ENCODE measurements around the gene BBS4. TPM values are rescaled to one million over a fixed set of nuclear protein-coding genes. Genes with fewer than 3 reads are reported as not detected.

The BBS4 gene
- total RNA-seq, 1 donor from 2014 or later = 45.5 TPM

- no peak for DNase-seq
Observed at GRCh38 chr15:72766025-72766424, 80.0 kb downstream of the BBS4 start.

DNA sequence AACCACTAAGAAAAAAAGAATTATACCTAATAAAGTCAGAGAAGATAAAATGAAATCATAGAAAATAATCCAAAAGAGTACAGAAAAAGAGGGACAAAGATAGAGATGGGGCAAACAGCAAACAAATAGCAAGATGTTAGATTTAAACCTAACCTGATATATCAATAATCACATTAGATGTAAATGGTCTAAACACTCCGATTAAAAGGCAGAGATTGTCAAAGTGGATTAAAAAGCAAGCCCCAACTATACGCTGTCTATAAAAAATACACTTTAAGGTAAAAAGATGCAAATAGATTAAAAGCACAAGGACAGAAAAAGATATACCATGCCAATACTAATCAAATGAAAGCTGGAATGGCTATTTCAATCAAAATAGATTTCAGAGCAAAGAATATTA is 80.8 kb downstream of the BBS4 start:
- DNase-seq = no peak

GRCh38 chr15:72770673-72771328 is 84.8 kb downstream of the BBS4 start:
- no peak for DNase-seq

- no peak for DNase-seq
Observed at GRCh38 chr15:72771329-72771725, 85.3 kb downstream of the BBS4 start.

DNA sequence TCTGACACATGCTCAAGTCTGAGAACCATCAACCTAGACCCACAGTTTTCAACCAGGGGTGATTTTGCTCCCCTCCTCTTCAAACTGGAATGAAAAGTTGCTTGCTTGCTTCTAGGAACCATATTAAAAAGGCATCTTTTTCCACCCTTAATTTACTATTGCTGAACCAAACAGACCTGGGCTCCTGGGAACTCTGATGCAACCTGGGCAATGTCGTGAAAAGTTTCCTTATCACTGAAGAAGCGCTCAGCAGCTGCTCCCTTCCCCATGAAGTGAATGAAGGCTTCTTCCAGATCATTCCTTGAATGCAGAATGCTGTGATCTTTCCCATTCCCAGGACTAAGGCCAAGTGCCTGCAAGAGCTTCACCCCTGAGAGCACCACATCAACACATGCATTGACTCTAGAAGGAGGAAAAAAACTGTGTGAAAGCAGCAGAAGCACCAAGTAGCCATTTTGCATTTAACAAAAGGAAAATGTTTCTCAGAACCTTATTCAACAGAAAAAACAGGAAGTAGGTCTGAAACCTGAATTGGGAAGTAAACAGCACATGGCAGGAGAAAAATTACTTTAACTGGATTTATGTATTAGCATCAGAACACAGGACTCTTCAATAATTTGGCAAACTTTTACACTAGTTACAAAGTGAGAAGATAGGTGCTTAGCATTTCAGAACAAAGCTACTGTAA is 88.8 kb downstream of the BBS4 start:
- no peak for DNase-seq

DNA sequence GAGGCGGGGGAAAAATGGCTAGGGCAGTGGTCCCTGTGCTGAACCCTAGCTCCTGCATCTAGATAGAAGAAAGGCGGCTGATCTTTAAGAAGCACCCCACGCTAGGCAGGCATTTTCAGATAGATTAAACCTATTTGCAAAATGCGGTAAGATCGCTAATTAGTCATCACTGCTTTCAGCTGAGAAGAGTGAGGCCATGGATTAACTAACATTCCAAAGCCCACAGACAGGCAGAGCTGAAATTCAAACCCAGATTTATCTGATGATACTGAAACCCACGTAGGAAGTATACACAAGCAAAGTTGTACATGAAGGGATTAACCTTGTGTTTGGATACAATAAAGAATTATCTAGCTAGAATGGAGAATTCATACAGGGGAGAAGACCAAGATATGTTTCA is 92.8 kb downstream of the BBS4 start:
- no peak for DNase-seq

DNA sequence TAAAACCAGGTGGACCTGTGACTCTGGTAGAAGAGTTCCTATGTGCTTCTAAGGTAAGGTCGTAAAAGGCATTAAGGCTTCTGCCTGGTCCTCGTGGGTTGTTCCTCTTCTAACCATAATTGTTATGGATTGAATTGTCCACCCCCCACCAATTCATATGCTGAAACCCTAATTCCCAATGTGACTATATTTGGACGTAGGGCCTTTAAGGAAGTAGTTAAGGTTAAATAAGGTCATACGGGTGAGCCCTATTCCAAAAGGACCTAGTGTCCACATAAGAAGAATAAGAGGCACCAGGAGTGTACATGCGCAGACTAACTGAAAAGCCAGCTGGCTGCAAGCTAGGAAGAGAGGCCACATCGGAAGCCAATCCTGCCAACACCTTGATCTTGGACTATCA is 95.6 kb downstream of the BBS4 start:
- DNase-seq = no peak

- DNase-seq = peak; percentile 25
Observed at GRCh38 chr15:72782274-72783003, 96.4 kb downstream of the BBS4 start.

DNA sequence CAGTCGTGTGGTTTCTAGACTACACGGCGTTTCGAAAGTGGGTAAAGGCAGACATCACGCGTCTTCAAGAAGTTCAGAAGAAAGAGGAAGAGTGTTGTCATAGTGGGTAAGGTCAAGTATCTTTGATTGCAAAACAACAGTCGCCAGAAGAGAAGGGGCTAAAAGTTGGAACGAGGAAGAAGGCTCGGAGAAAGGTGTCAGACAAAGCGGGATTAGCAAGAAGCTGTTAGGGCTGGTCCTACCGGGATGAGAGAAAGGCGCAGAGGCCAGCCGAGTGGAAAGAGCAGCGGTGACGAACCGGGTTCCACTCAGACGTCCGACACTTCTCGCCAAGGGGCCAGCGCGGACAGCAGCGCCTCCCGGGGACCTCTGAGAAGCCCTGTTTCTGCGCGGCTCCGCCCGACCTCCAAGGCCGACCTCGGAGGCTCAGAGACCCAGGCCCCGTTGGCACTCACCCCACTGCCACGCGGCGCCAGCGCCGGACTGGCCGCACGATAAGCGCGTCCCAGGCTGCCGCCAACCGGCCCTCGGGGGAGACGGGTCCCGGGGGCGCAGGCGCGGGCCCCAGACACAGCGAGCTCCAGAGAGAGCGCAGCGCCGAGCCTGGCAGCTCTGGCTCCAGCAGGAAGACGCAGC is 97.1 kb downstream of the BBS4 start:
- DNase-seq = no peak

DNA sequence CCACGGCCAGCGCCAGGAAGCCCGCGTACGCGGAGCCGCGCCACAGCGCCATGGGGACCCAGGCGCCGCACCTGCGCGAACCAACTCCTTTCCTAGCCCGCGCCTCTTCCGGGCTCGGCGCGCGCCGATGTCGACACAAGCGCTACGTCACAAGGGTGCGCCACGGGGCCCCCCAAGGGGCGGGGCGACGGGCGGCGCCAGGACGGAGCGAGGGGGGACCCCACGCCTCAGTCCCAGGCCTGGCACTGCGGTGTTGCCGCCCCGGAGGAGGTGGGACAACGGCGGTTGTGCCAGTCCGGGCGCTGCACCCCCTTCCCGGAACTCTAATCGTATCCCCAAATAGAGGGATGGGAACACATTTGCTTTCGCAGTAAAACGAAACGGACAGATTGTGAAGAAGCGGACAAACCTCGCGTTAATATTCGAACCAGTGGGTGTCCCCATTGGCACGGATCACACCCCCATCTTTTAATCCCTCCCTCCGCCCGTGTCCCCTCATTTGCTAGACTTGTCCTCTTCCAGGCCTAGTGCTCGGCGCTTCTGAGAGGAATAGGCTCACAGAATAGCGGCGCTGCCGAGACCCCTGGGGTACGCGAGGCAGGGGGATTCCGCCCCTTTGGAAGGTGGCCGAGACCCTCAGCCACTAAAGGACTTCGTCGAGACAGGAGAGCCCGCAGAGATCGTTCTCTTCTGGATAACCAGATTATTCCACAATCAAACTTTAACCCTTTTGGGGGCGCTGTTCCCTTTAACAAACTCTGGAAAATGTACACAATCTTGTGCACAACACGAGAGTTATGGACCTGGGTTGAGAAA is 97.8 kb downstream of the BBS4 start, which contains the start of gene ADPGK:
Gene ADPGK (minus strand): TSS at position 119 of the 816 bp plus-strand sequence. CDS start 67 bp downstream, at position 52.
- peak; percentile 97 for DNase-seq

GRCh38 chr15:72784456-72784876 is 98.5 kb downstream of the BBS4 start:
- DNase-seq = no peak

DNA sequence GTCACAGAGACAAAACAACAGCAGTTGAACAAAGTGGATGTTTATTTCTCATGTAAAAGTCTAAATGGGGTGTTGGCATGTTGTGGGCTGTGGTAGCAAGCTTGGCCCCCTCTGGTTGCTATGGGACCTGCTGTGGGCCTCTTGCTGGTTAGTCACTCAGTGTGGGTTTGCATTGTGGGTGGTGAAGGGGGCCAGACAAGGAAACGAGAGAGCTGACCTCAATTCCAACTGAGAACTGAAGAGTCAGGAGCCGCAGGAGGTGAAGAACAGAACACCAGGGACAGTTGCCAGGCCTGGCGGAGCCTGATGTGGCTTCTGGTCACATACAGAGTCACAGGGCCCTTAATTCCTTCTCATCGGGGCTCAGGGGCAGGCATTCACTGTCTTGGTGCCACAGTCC is 99.4 kb downstream of the BBS4 start:
- no peak for DNase-seq

DNA sequence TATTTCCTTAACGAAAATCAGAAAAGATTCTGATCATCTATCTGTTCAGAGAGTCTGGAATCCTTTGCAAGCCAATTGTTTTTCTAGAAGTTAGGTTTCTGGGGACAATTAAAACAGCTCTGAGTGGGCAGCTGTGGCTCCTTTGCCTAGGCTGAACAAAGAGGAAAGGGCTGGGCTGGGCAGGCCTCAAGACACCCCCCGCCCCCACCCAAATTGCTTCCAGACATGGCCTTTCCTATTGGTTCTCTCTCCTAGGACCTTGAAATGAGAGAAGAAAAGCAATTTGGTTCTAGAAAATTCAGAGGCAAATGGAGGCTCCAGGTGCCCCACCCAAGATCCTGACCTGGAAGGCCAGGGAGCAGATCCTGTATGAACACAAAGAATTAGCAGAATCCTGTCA is 99.8 kb downstream of the BBS4 start:
- DNase-seq = no peak

- DNase-seq = no peak
Observed at GRCh38 chr15:72786242-72786641, 100.2 kb downstream of the BBS4 start.

GRCh38 chr15:72786676-72787345 is 100.8 kb downstream of the BBS4 start:
- no peak for DNase-seq

DNA sequence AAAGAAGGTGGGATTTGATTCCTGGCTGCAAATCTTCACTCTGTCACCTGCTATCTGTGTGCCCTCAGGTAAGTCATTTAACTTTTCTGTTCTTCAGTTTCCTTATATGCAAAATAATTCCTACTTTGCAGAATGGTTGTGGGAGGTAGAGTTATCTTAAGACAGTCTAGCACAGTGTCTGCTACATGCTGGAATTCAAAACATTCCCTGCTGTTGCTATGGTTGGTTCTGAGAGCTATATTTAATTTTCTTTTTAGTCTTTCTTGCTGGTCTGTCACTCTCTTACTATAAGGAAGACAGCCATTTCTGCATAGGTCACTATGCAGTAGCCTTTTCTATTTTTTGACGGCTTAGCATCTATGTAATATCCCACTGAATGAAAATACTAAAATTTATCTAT is 101.5 kb downstream of the BBS4 start:
- no peak for DNase-seq

Small RNA genes within 50 kb of the gene (small RNA-seq; reads per million reads assigned to genes)
- gene RN7SL853P (ENCODE audit: low replicate concordance) = not detected

Other genes with a start within 250 kb of the BBS4 start
- 70.5 TPM for gene ARIH1, start 211.9 kb upstream of the BBS4 start, total RNA-seq
- gene GOLGA6B, start 31.5 kb upstream of the BBS4 start, total RNA-seq = 0.21 TPM
- gene HIGD2B, start within 50 bp of the BBS4 start, total RNA-seq = not detected
- 40.5 TPM for gene ADPGK, start 97.6 kb downstream of the BBS4 start, total RNA-seq

Data from tongue (tissue), 3 donors.